ENCODE measurements around the gene DDT.
"Not testable (repeated sequence)": the region's sequence is repeated elsewhere in the genome, so short reads cannot be mapped to it uniquely, and the experiment has no call there.

- TF ChIP-seq CTCF (IDR thresholded peaks at IDR 0.05; ENCODE audit: insufficient read depth, low read length, poor library complexity, severe bottlenecking); EZH2phosphoT487 (conservative IDR thresholded peaks at IDR 0.05; ENCODE audit: low read length): not testable (repeated sequence)
These were observed 19.3 kb downstream of the DDT start for GRCh38 chr22:23954991-23955305.

All from SU-DHL-6 (cell line).